ENCODE data around the gene PITX2. TPM values are rescaled to one million over a fixed set of nuclear protein-coding genes. Genes with fewer than 3 reads are reported as not detected.

The PITX2 gene
- 1.0 and 7.6 TPM in 2 replicates for total RNA-seq (2012; rRNA removed)

- Histone ChIP-seq H3K4me2 (ENCODE audit: low read length) (peak within 1 kb of the TSS; percentile 92), H3K36me3 (ENCODE audit: insufficient read depth, low read length) (peaks cover 19% of the 10 kb centered on the region), H3K9me3 (replicated peaks; ENCODE audit: low read length) (no peaks in the 10 kb centered on the region), H3K9ac (ENCODE audit: low read depth, low read length) (peak within 1 kb of the TSS; percentile 81), H3K27me3 (ENCODE audit: control insufficient read depth, insufficient read depth, low read length) (no peaks in the 10 kb centered on the region), H3K4me1 (ENCODE audit: control insufficient read depth, insufficient read depth, low read length) (peaks cover 22% of the 10 kb centered on the region), H3K4me3 (ENCODE audit: low read length) (peak within 1 kb of the TSS; percentile 78)
Measured at GRCh38 chr4:110622841-110623717, at the start of gene PITX2. TSS of gene PITX2 (minus strand) at chr4:110623077. CDS start at chr4:110622460, 617 bp downstream.

DNA sequence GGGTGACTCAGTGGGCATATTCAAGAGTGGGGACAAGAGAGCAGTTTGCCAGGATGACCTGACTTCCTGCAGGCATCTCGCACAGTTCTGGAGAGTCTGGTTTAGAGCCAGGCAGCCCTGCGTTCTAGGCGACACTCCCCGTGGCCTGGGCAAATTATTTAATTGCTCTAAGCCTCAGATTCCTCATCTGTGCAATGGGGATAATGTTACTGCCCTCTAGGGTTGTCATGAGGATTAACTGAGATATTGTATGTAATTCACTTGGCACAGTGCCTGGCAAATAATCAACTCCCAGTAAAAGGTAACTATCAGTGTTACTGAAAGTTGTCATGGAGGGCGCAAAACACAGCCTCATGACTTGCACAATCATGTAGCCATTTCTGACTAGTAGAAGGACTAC lies 48.8 kb upstream of the PITX2 start:
- Histone ChIP-seq H3K4me2 (ENCODE audit: low read length) (no peak overlapping the region), H3K4me1 (ENCODE audit: control insufficient read depth, insufficient read depth, low read length) (peaks cover 9% of the 10 kb centered on the region), H3K27me3 (ENCODE audit: control insufficient read depth, insufficient read depth, low read length) (no peaks in the 10 kb centered on the region), H3K36me3 (ENCODE audit: insufficient read depth, low read length) (no peaks in the 10 kb centered on the region), H3K9ac (ENCODE audit: low read depth, low read length) (no peak overlapping the region), H3K4me3 (ENCODE audit: low read length) (no peak overlapping the region), H3K9me3 (replicated peaks; ENCODE audit: low read length) (no peaks in the 10 kb centered on the region)

DNA sequence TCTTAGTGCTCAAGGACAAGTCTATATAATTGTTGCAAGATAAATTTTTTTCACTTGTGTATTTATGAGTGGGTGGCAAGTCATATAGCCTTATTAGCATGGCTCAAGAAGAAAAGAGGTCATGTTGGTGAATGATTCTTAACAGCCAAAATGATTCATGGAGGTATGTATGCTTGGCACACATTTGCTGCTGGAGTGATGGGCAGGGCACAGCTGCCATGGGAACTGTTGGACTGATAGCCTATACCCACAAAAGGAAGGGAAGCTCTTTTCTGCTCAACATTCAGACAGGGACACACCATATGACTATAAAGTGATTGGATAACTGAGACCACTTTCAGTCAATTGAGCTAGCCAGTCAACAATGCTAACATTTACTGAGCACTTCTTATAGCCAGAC lies 46.8 kb upstream of the PITX2 start:
- Histone ChIP-seq H3K4me1 (ENCODE audit: control insufficient read depth, insufficient read depth, low read length) (peaks cover 9% of the 10 kb centered on the region), H3K4me2 (ENCODE audit: low read length) (no peak overlapping the region), H3K9ac (ENCODE audit: low read depth, low read length) (no peak overlapping the region), H3K27me3 (ENCODE audit: control insufficient read depth, insufficient read depth, low read length) (no peaks in the 10 kb centered on the region), H3K4me3 (ENCODE audit: low read length) (no peak overlapping the region), H3K9me3 (replicated peaks; ENCODE audit: low read length) (no peaks in the 10 kb centered on the region), H3K36me3 (ENCODE audit: insufficient read depth, low read length) (no peaks in the 10 kb centered on the region)

DNA sequence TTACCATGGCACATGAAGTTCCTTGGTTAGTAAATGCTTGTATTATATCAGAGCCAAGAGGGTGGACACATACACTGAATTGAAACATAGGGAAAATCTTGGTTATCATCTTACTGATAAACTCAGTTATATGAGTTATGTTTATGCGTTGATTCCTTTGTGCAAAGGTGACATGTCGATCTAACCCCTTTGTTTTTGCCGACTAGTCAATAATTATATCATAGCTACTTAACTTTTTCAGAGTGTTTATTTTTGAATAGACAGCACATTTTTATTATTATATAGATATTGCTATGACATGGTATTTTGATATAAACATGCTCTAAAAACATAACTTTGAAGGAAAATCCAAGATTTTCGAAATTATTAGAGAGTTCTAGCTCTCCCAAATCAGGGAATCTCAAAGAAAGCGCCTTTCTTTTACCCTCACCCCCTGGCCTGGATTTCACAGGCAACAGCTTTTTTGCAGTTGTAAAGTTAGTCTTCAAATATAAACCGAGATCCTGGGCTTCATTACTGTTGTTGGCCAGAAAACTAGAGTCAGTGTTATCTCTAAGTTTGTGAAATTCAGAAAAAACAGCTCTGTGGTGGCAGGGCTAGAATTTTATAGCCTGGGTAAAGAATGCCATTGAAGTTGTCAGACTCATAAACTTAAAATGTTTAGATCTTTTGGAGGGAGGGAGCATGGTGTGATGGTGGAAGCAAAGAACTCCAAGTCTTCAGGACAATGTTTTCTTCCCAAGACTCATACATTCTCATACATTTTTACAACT lies 45.8 kb upstream of the PITX2 start:
- Histone ChIP-seq H3K4me2 (ENCODE audit: low read length) (no peak overlapping the region), H3K27me3 (ENCODE audit: control insufficient read depth, insufficient read depth, low read length) (no peaks in the 10 kb centered on the region), H3K4me3 (ENCODE audit: low read length) (no peak overlapping the region), H3K9me3 (replicated peaks; ENCODE audit: low read length) (no peaks in the 10 kb centered on the region), H3K36me3 (ENCODE audit: insufficient read depth, low read length) (no peaks in the 10 kb centered on the region), H3K9ac (ENCODE audit: low read depth, low read length) (no peak overlapping the region), H3K4me1 (ENCODE audit: control insufficient read depth, insufficient read depth, low read length) (peaks cover 17% of the 10 kb centered on the region)

- H3K4me2 ChIP-seq (ENCODE audit: low read length): no peak overlapping the region
- no peak overlapping the region for H3K4me3 ChIP-seq (ENCODE audit: low read length)
- no peaks in the 10 kb centered on the region for H3K36me3 ChIP-seq (ENCODE audit: insufficient read depth, low read length)
- no peak overlapping the region for H3K9ac ChIP-seq (ENCODE audit: low read depth, low read length)
- no peaks in the 10 kb centered on the region for H3K27me3 ChIP-seq (ENCODE audit: control insufficient read depth, insufficient read depth, low read length)
- peaks cover 25% of the 10 kb centered on the region for H3K4me1 ChIP-seq (ENCODE audit: control insufficient read depth, insufficient read depth, low read length)
- no peaks in the 10 kb centered on the region for H3K9me3 ChIP-seq (replicated peaks; ENCODE audit: low read length)
Measured at GRCh38 chr4:110667670-110668069, 44.8 kb upstream of the PITX2 start.

GRCh38 chr4:110666030-110666429 lies 43.2 kb upstream of the PITX2 start:
- no peaks in the 10 kb centered on the region for H3K27me3 ChIP-seq (ENCODE audit: control insufficient read depth, insufficient read depth, low read length)
- peaks cover 25% of the 10 kb centered on the region for H3K4me1 ChIP-seq (ENCODE audit: control insufficient read depth, insufficient read depth, low read length)
- H3K4me3 ChIP-seq (ENCODE audit: low read length): no peak overlapping the region
- no peaks in the 10 kb centered on the region for H3K36me3 ChIP-seq (ENCODE audit: insufficient read depth, low read length)
- no peaks in the 10 kb centered on the region for H3K9me3 ChIP-seq (replicated peaks; ENCODE audit: low read length)
- H3K9ac ChIP-seq (ENCODE audit: low read depth, low read length): no peak overlapping the region
- no peak overlapping the region for H3K4me2 ChIP-seq (ENCODE audit: low read length)

GRCh38 chr4:110663738-110664444 lies 41.0 kb upstream of the PITX2 start:
- no peak overlapping the region for H3K4me3 ChIP-seq (ENCODE audit: low read length)

GRCh38 chr4:110663206-110663605 lies 40.3 kb upstream of the PITX2 start:
- H3K9me3 ChIP-seq (replicated peaks; ENCODE audit: low read length): no peaks in the 10 kb centered on the region
- H3K4me1 ChIP-seq (ENCODE audit: control insufficient read depth, insufficient read depth, low read length): peaks cover 17% of the 10 kb centered on the region
- no peak overlapping the region for H3K4me2 ChIP-seq (ENCODE audit: low read length)
- no peak overlapping the region for H3K9ac ChIP-seq (ENCODE audit: low read depth, low read length)
- H3K36me3 ChIP-seq (ENCODE audit: insufficient read depth, low read length): no peaks in the 10 kb centered on the region
- no peaks in the 10 kb centered on the region for H3K27me3 ChIP-seq (ENCODE audit: control insufficient read depth, insufficient read depth, low read length)
- no peak overlapping the region for H3K4me3 ChIP-seq (ENCODE audit: low read length)

More at GRCh38 chr4:110663738-110664444, 41.0 kb upstream of the PITX2 start:
- Histone ChIP-seq H3K4me1 (ENCODE audit: control insufficient read depth, insufficient read depth, low read length) (peaks cover 18% of the 10 kb centered on the region), H3K9me3 (replicated peaks; ENCODE audit: low read length) (no peaks in the 10 kb centered on the region), H3K36me3 (ENCODE audit: insufficient read depth, low read length) (no peaks in the 10 kb centered on the region), H3K4me2 (ENCODE audit: low read length) (peak overlapping the region; percentile 22), H3K9ac (ENCODE audit: low read depth, low read length) (no peak overlapping the region), H3K27me3 (ENCODE audit: control insufficient read depth, insufficient read depth, low read length) (no peaks in the 10 kb centered on the region)

DNA sequence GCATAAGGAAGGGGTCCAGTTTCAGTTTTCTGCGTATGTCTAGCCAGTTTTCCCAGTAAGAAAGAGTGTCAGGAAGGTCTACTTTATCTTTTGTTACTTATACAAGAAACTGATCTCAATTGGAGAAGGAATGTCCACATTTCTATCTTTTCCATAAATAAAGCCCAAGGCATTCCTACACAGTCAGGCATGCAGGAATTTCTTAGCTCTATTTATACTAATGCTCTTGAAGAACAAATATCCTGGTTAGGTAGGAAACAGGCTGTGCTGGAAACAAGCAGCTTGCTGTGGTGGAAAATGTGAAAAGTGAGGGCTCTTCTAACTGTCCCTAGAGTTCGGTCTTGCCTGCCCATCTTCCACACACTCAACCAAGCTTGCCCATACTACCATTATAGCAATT lies 37.9 kb upstream of the PITX2 start:
- no peaks in the 10 kb centered on the region for H3K36me3 ChIP-seq (ENCODE audit: insufficient read depth, low read length)

DNA sequence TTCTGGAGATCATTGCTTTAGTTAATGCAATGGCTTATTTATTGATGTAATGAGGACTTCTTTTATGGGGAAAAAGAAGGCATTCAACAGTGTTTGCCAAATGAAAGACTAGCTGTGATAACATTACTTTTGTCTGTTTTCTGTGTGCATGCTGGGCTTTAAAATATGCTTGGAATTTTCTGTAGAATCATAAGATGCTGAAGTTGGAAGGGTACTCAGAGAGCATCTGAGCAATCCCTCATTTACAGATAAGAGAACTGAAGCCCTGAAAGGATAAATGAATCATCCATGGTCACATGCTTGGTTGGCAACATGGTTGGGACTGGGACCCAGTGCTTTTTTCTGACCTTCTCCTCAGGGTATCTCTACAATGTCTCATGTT lies 31.4 kb upstream of the PITX2 start:
- no peaks in the 10 kb centered on the region for H3K4me1 ChIP-seq (ENCODE audit: control insufficient read depth, insufficient read depth, low read length)
- no peaks in the 10 kb centered on the region for H3K9me3 ChIP-seq (replicated peaks; ENCODE audit: low read length)
- H3K9ac ChIP-seq (ENCODE audit: low read depth, low read length): no peak overlapping the region
- no peaks in the 10 kb centered on the region for H3K36me3 ChIP-seq (ENCODE audit: insufficient read depth, low read length)
- H3K4me3 ChIP-seq (ENCODE audit: low read length): no peak overlapping the region
- H3K4me2 ChIP-seq (ENCODE audit: low read length): no peak overlapping the region
- no peaks in the 10 kb centered on the region for H3K27me3 ChIP-seq (ENCODE audit: control insufficient read depth, insufficient read depth, low read length)

More for the DNA sequence above, 37.9 kb upstream of the PITX2 start:
- no peaks in the 10 kb centered on the region for H3K9me3 ChIP-seq (replicated peaks; ENCODE audit: low read length)
- no peak overlapping the region for H3K4me2 ChIP-seq (ENCODE audit: low read length)
- no peak overlapping the region for H3K4me3 ChIP-seq (ENCODE audit: low read length)
- H3K27me3 ChIP-seq (ENCODE audit: control insufficient read depth, insufficient read depth, low read length): no peaks in the 10 kb centered on the region
- no peak overlapping the region for H3K9ac ChIP-seq (ENCODE audit: low read depth, low read length)
- H3K4me1 ChIP-seq (ENCODE audit: control insufficient read depth, insufficient read depth, low read length): peaks cover 16% of the 10 kb centered on the region
